Stimulated activated naive CD8-positive, alpha-beta T cell treated with anti-CD3 and anti-CD28 coated beads, Interleukin-15, Interleukin-2, amounts not matched to agents 100 U/mL and 50 U/mL, for 24 hours (primary cell): ENCODE measurements around the gene KHSRP.

Experiments used
- ATAC-seq: fragments of 150-1000 bp; cut with Tn5 transposase; one replicate; pipeline ENCODE4 v1.10.0; 2021
- DNase-seq: peaks from one replicate; pipeline ENCODE4 v3.0.0; 2021

The KHSRP gene, protein sequence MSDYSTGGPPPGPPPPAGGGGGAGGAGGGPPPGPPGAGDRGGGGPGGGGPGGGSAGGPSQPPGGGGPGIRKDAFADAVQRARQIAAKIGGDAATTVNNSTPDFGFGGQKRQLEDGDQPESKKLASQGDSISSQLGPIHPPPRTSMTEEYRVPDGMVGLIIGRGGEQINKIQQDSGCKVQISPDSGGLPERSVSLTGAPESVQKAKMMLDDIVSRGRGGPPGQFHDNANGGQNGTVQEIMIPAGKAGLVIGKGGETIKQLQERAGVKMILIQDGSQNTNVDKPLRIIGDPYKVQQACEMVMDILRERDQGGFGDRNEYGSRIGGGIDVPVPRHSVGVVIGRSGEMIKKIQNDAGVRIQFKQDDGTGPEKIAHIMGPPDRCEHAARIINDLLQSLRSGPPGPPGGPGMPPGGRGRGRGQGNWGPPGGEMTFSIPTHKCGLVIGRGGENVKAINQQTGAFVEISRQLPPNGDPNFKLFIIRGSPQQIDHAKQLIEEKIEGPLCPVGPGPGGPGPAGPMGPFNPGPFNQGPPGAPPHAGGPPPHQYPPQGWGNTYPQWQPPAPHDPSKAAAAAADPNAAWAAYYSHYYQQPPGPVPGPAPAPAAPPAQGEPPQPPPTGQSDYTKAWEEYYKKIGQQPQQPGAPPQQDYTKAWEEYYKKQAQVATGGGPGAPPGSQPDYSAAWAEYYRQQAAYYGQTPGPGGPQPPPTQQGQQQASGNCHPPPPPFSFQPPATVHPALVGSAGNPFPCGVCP

GRCh38 chr19:6424195-6424938, at the start of gene KHSRP:
Gene KHSRP (minus strand): TSS chr19:6424811. CDS start chr19:6424701, 110 bp downstream.
- no peak for ATAC-seq
- DNase-seq: peak; percentile 49

DNA sequence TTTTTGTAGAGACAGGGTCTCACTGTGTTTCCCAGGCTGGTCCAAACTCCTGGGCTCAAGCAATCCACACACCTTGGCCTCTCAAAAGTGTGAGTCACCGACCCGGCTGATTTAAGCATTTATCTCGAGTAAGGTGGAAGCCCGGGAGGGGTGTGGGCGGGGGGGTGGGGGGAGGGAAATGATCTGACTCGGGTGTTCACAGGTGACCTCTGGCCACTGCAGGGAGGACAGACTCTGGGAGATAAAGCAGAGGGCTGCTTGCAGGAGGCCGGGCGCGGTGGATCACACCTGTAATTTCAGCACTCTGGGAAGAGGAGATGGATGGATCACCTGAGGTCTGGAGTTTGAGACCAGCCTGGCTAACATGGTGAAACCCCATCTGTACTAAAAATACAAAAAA, 49.0 kb upstream of the KHSRP start:
- ATAC-seq: no peak
- DNase-seq: no peak

GRCh38 chr19:6472713-6473112, 48.1 kb upstream of the KHSRP start:
- DNase-seq (no peak), ATAC-seq (no peak)

- ATAC-seq (no peak), DNase-seq (no peak)
Observed at GRCh38 chr19:6471076-6471475, 46.5 kb upstream of the KHSRP start.

DNA sequence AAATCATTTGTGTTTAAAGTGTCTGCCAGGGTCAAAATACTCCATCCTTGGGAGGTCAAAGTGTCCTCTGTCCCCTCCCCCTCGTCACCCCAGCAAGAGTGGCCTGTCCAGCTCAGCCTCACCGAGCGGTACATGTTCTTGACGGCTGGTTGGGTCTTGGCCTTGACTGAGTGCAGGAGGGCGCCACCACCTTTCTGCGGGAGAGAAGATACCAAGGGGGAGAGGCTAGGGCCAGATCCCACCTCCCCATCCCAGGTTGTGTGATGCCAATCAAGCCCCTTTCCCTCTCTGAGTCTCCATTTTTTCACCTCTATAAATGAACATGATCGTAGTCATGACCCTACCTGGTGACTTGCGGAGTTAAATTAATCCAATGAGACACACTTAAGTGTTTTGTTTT, 45.6 kb upstream of the KHSRP start:
- ATAC-seq (no peak), DNase-seq (no peak)

GRCh38 chr19:6467384-6467783, 42.8 kb upstream of the KHSRP start:
- no peak for DNase-seq
- no peak for ATAC-seq

GRCh38 chr19:6466526-6467248, 42.1 kb upstream of the KHSRP start:
- DNase-seq (no peak), ATAC-seq (no peak)

- DNase-seq (no peak), ATAC-seq (no peak)
Observed at GRCh38 chr19:6465663-6466062, 41.1 kb upstream of the KHSRP start.

GRCh38 chr19:6465006-6465405, 40.4 kb upstream of the KHSRP start:
- ATAC-seq: no peak

GRCh38 chr19:6464070-6464873, 39.7 kb upstream of the KHSRP start, which contains the start of gene CRB3:
Gene CRB3 (plus strand): TSS chr19:6464271. CDS start chr19:6464702, 431 bp downstream.
- ATAC-seq (no peak), DNase-seq (peak; percentile 30)

More at GRCh38 chr19:6465006-6465405, 40.4 kb upstream of the KHSRP start:
- no peak for DNase-seq

DNA sequence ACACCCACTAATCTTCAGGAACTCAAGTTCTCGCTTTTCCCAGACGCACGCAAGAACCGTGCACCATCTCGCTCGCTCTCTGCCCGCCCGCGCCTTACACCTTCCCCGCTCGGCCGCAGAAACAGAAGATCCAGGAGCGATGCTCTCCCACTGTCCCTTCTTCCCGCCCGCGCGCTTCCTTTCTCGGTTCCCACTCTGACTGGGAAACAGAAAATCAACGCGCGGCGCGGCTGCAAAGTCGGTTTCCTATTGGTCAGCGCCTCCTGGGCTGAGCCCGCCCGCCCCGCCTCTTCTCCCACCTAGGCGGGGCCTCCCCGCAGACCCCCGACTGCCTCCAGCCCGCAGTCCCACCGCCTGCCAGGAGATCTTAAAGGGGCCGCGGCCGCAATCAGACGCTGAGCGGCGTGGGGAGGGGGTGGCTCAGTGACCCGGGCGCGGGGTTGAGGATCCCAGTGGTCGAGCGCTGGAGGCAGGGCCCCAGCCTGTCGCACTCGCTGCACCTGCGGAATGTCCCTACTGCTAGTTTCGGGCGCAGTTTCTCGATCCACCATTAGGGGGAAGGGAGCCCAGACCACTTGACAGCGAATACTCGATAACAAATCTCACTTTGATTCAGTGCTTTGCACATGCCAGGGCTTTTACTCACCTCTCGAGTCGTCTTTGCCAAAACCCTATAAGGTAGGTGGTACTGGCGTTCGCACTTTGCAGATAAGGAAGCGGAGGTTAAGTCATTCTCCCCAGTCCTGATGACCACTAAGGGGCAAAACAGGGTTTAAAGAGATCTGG, 35.7 kb upstream of the KHSRP start:
- DNase-seq (peak; percentile 98), ATAC-seq (peak; percentile 88)

- DNase-seq: peak; percentile 74
- no peak for ATAC-seq
Observed at GRCh38 chr19:6459262-6460098, 34.9 kb upstream of the KHSRP start, which contains the start of gene SLC25A23. Gene SLC25A23 (minus strand): TSS chr19:6459792. CDS start chr19:6459628, 164 bp downstream.

GRCh38 chr19:6458695-6459261, 34.2 kb upstream of the KHSRP start:
- no peak for DNase-seq

GRCh38 chr19:6457958-6458694, 33.5 kb upstream of the KHSRP start:
- ATAC-seq: no peak
- no peak for DNase-seq

More at GRCh38 chr19:6458695-6459261, 34.2 kb upstream of the KHSRP start:
- ATAC-seq: no peak

- ATAC-seq (no peak), DNase-seq (no peak)
Observed at GRCh38 chr19:6455924-6456323, 31.3 kb upstream of the KHSRP start.

GRCh38 chr19:6453951-6454565, 29.4 kb upstream of the KHSRP start:
- no peak for DNase-seq

DNA sequence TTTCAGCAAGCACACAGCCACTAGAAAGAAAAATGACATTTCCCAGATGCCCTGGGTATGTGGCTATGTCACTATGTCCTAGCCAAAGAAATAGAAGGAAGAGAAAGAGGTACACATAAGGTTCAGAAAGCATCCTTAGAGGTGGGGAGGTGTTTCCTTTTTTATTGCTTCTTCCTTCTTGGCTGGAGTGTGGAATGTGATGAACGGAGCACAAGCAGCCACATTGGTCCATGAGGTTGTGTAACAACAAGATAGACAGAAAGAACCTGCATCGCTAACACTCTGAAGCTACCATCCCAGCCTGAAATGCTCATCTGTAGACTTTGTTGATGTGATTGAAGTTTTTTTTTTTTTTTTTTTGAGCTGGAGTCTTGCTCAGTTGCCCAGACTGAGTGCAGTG, 28.3 kb upstream of the KHSRP start:
- ATAC-seq (no peak), DNase-seq (no peak)

More at GRCh38 chr19:6453951-6454565, 29.4 kb upstream of the KHSRP start:
- ATAC-seq: no peak

- ATAC-seq: no peak
- DNase-seq: no peak
Observed at GRCh38 chr19:6452223-6452614, 27.6 kb upstream of the KHSRP start.
